LNCAP (cell line): Measurements from ENCODE around the gene ZSCAN25.

ENCODE experiments used
- TF ChIP-seq, protein P1 (sequence below): fragments of 450-650 bp; IDR thresholded peaks from 2 replicates; pipeline ENCODE4 v1.5.1; 2017; ENCODE audit warnings: mild to moderate bottlenecking

The ZSCAN25 gene

GRCh38 chr7:99644431-99644830 is 27.7 kb downstream of the ZSCAN25 start:
- TF ChIP-seq, protein P1, sequence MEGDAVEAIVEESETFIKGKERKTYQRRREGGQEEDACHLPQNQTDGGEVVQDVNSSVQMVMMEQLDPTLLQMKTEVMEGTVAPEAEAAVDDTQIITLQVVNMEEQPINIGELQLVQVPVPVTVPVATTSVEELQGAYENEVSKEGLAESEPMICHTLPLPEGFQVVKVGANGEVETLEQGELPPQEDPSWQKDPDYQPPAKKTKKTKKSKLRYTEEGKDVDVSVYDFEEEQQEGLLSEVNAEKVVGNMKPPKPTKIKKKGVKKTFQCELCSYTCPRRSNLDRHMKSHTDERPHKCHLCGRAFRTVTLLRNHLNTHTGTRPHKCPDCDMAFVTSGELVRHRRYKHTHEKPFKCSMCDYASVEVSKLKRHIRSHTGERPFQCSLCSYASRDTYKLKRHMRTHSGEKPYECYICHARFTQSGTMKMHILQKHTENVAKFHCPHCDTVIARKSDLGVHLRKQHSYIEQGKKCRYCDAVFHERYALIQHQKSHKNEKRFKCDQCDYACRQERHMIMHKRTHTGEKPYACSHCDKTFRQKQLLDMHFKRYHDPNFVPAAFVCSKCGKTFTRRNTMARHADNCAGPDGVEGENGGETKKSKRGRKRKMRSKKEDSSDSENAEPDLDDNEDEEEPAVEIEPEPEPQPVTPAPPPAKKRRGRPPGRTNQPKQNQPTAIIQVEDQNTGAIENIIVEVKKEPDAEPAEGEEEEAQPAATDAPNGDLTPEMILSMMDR: no peak

GRCh38 chr7:99645590-99645989 is 28.8 kb downstream of the ZSCAN25 start:
- TF ChIP-seq, protein P1: no peak

- TF ChIP-seq, protein P1: no peak
Measured at GRCh38 chr7:99648843-99649242, 32.1 kb downstream of the ZSCAN25 start.

DNA sequence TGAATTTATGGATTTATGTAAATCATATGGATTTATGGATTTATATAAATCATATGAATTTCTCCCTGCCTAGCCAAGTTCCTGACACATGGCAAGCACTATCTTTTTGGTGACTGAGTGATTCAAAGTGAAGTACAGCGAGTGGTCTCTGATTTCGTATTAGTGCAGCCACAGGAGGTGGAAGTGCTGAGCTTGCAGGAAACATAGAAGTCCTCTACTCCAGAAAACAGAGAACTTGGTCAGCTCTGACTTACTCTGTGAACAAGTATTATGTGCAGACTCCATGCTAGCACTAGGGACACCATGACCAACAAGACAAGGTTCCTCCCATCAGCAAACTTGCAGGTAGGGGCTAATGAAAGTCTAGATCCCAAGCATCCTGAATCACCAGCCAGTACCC is 34.5 kb downstream of the ZSCAN25 start:
- TF ChIP-seq, protein P1: no peak

DNA sequence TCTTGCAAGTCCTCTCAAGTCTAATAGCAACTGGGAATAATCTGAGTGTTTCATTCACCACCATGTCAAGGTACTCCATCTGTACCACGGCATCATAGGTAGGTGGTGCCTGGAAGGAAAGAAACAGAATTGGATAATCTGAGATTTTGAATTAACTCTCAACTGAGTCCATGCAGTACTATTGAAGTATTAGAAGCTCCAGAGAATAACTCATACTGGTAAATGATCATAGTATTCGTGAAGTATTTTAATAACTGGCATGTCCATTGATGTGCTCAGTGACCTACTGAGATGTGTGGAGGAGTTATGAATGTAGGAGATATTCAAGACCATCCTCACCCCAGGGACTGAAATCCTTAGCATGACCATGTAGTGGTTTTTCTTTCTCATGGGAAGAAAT is 35.9 kb downstream of the ZSCAN25 start:
- TF ChIP-seq, protein P1: no peak

DNA sequence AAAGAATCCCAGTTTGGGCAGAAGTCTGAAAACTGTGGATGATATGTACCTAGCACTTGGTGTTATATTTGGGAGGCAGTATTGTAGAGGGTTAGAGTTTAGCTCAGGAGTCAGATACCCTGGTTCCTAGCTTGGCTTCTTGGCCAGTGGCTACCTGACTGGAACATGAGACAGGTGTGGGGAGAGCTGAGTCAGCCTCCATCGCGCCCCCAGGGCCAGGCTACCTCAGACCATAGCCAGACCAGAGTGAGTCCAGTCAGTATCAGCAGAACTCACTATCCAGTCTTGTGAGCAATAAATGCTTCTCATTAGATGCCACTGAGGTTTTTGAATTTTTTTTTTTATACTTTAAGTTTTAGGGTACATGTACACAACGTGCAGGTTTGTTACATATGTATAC is 37.0 kb downstream of the ZSCAN25 start:
- TF ChIP-seq, protein P1: no peak

- TF ChIP-seq, protein P1: no peak
Measured at GRCh38 chr7:99665312-99666012, 48.7 kb downstream of the ZSCAN25 start.

DNA sequence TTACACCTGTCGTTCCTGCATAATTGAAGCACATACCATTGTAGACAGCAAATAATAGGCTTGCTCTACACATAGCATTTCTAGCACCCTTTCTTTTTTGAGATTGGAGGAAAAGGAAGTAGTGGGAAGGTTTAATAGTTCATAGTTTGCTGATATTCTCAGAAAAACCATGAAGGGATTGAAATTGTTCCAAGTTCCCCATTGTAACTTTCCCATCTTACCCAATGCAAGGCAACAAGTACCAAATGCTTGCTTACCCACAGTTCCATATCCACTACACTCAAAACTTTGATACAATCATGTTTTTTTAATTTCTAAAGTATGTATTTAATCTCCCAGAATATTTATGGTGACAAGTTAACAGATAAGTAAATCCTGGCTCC is 49.3 kb downstream of the ZSCAN25 start:
- TF ChIP-seq, protein P1: no peak
